Parathyroid adenoma (tissue), 2 donors: ENCODE measurements around the gene DEPDC7.

Experiments used
- H2AFZ ChIP-seq: fragments of 300-600 bp; sonication (generic); one replicate; pipeline ENCODE4 v1.7.0; 2017; ENCODE audit warnings: antibody characterized with exemption, mild to moderate bottlenecking
- H3K27ac ChIP-seq: fragments of 300-600 bp; sonication (generic); one replicate; pipeline ENCODE4 v1.7.0; 2017
- H3K27me3 ChIP-seq: fragments of 300-600 bp; sonication (generic); one replicate; pipeline ENCODE4 v1.7.0; 2017; ENCODE audit warnings: low read length; ENCODE audit not compliant: control insufficient read depth, insufficient read depth
- H3K36me3 ChIP-seq: fragments of 300-600 bp; sonication (generic); one replicate; pipeline ENCODE4 v1.7.0; 2017; ENCODE audit warnings: low read length; ENCODE audit not compliant: control insufficient read depth, insufficient read depth
- H3K4me1 ChIP-seq: fragments of 300-600 bp; sonication (generic); one replicate; pipeline ENCODE4 v1.7.0; 2017; ENCODE audit warnings: control low read depth
- H3K4me2 ChIP-seq: fragments of 300-600 bp; sonication (generic); one replicate; pipeline ENCODE4 v1.7.0; 2017; ENCODE audit warnings: low read length
- H3K4me3 ChIP-seq: fragments of 300-600 bp; sonication (generic); one replicate; pipeline ENCODE4 v1.7.0; 2017; ENCODE audit warnings: low read depth, low read length
- H3K79me2 ChIP-seq: fragments of 300-600 bp; sonication (generic); one replicate; pipeline ENCODE4 v1.7.0; 2017; ENCODE audit warnings: control low read depth
- H3K9ac ChIP-seq: fragments of 300-600 bp; sonication (generic); one replicate; pipeline ENCODE4 v1.7.0; 2017; ENCODE audit warnings: mild to moderate bottlenecking
- H3K9me3 ChIP-seq: fragments of 300-600 bp; sonication (generic); one replicate; pipeline ENCODE4 v1.7.0; 2017; ENCODE audit warnings: low read length; ENCODE audit not compliant: control insufficient read depth
- CTCF ChIP-seq: fragments of 300-600 bp; sonication (generic); IDR thresholded peaks from one replicate; pipeline ENCODE4 v1.7.0; 2017; ENCODE audit warnings: antibody characterized with exemption, mild to moderate bottlenecking
- donor health status: primary hyperparathyroidism.

DEPDC7 gene

GRCh38 chr11:33055375-33055774, 39.7 kb downstream of the DEPDC7 start:
- Histone ChIP-seq H3K36me3 (no peaks in the 10 kb centered on the region), H3K4me2 (no peak overlapping the region), H3K9me3 (no peaks in the 10 kb centered on the region), H3K27me3 (no peaks in the 10 kb centered on the region), H3K4me1 (no peaks in the 10 kb centered on the region), H3K27ac (no peak overlapping the region), H3K79me2 (no peaks in the 10 kb centered on the region), H3K9ac (no peak overlapping the region), H3K4me3 (no peak overlapping the region), H2AFZ (no peak overlapping the region)
- no peak for TF ChIP-seq CTCF

DNA sequence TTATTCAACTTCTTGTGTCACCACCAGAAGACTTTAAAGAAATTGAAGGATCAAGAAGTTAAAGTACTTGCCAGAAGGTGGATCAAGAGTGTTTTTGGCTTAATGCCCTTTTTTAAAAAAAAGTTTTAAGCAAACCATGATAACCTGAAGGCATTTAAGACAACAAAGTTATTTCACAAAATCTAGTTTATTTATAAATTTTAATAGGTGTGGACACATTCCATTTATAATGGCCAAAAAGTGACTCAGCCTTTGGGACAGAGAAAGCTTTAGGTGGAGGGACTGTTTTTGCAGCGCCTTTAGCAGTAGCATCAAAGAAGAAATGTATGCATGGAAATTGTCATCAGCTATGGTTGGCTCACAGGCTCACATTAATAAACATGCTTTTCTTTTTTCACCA, 41.6 kb downstream of the DEPDC7 start:
- Histone ChIP-seq H3K4me1 (no peaks in the 10 kb centered on the region), H3K9me3 (no peaks in the 10 kb centered on the region), H3K36me3 (no peaks in the 10 kb centered on the region), H2AFZ (no peak overlapping the region), H3K9ac (no peak overlapping the region), H3K27me3 (no peaks in the 10 kb centered on the region), H3K27ac (no peak overlapping the region), H3K4me2 (no peak overlapping the region), H3K4me3 (no peak overlapping the region), H3K79me2 (no peaks in the 10 kb centered on the region)
- no peak for TF ChIP-seq CTCF

DNA sequence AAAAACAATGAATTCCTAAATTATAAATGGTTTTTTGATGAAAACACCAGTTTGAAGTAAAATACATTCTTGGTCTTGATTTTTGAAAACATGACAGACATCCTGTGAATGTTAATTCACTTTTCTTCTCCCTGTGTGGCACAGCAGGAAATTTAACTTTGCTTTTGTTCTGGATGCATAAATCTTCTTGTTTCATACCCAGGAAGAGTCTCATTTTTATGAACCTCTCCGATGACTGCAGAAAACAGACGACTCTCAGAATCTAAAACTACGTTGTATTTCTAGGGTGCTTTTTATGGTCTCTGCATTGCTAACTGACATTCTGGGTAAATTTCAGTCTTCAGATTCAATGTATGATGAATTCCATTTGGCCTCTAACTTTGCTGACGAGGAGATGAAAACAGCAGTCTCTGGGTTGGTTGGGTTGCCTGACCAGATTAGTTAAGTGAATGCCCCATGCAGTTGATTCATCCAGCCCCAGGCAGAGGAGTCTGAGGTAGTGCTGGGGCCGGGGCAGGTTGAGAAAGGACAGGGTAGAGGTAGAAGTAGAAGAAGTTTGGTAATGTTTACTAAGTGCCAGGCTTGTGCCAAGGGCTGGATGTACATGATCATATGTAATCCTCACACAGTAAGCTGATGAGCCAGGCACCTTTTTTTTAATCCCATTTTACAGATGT, 43.8 kb downstream of the DEPDC7 start:
- no peak for TF ChIP-seq CTCF
- no peak overlapping the region for H3K4me2 ChIP-seq
- H3K27me3 ChIP-seq = no peaks in the 10 kb centered on the region
- no peaks in the 10 kb centered on the region for H3K4me1 ChIP-seq
- H3K9me3 ChIP-seq = no peaks in the 10 kb centered on the region
- H3K9ac ChIP-seq = no peak overlapping the region
- no peak overlapping the region for H2AFZ ChIP-seq
- H3K79me2 ChIP-seq = no peaks in the 10 kb centered on the region
- H3K27ac ChIP-seq = no peak overlapping the region
- no peaks in the 10 kb centered on the region for H3K36me3 ChIP-seq
- H3K4me3 ChIP-seq = no peak overlapping the region

DNA sequence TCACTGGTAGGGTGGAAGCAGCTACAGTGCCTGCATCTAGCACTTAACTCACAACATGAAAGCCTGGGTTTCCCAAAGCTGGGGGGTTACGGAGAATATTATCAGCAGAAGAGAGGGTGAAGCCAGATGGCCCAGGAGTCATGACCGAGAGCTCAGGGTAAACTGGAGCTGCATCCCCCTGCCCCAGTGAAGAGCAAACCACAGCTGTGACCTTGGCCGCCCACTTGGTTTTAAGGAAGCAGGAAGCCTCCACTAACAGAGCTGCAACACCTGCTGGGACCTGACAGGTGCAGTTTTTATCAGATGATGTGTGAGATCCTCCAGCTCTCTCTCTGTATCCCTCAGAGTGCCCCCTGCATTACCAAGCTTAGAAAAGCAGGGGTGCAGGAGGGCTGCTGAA, 44.6 kb downstream of the DEPDC7 start:
- Histone ChIP-seq H3K27me3 (no peaks in the 10 kb centered on the region), H3K4me2 (no peak overlapping the region), H3K9me3 (no peaks in the 10 kb centered on the region), H2AFZ (no peak overlapping the region), H3K4me1 (no peaks in the 10 kb centered on the region), H3K4me3 (no peak overlapping the region), H3K27ac (no peak overlapping the region), H3K9ac (no peak overlapping the region), H3K36me3 (no peaks in the 10 kb centered on the region), H3K79me2 (no peaks in the 10 kb centered on the region)
- no peak for TF ChIP-seq CTCF

DNA sequence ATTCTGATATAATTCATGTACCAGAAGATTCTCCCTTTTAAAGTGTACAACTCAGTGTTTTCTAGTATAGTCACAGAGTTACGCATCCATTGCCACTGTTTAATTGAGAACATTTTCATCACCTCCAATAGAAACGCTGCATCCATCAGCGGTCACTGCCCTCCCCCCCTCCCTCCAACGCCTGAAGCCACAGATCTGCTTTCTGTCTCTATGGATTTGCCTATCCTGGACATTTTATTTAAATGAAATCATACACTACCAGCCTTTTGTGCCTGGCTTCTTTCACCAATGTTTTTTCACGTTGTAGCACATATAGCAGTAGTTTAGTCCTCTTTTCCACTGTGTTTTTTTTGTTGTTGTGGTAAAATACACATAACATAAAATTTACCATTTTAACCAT, 46.5 kb downstream of the DEPDC7 start:
- Histone ChIP-seq H3K79me2 (no peaks in the 10 kb centered on the region), H3K4me2 (no peak overlapping the region), H3K4me3 (no peak overlapping the region), H3K4me1 (no peaks in the 10 kb centered on the region), H3K36me3 (no peaks in the 10 kb centered on the region), H3K27me3 (no peaks in the 10 kb centered on the region), H3K9me3 (no peaks in the 10 kb centered on the region), H3K27ac (no peak overlapping the region), H3K9ac (no peak overlapping the region), H2AFZ (no peak overlapping the region)
- no peak for TF ChIP-seq CTCF
